Right renal cortex interstitium (tissue), 3 donors: Measurements from ENCODE around the gene POC1B. TPM values are rescaled to one million over a fixed set of nuclear protein-coding genes. Genes with fewer than 3 reads are reported as not detected.

Experiments
- DNase-seq, 3 donors: peaks; one replicate each; pipeline ENCODE4 v3.0.0-alpha.2; 2013; ENCODE audit warnings: low read depth in 3 of 3, low spot score in 2 of 3
- polyA plus RNA-seq, 3 donors: library from polyadenylated mRNA; unstranded; fragments of 120-200 nt; gene quantifications; one replicate each; pipeline ENCODE4 v1.2.1, GENCODE V29; 2013; ENCODE audit not compliant: insufficient read length in 3 of 3

Gene POC1B
- polyA plus RNA-seq, 3 donors = 20.5 to 22.5 (median 21.3) TPM

DNA sequence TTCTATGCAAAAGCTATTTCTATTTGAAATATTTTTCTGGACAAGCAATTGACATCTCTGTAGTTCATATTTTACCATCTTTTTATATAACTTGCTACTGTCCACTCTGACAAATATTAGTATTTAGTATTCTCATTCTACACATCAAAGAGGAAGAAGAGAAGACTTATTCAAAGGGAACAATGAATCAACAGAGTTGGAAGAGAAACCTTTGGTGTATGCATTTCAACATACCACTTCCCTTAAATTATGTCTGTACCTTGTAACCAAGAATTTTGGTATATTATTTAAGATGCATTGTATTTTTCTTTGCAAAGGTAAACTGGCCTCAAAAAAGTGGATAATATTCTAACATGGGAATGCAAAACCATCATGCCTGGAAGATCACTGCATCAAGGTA, 101.5 kb downstream of the POC1B start:
- DNase-seq = no peak

DNA sequence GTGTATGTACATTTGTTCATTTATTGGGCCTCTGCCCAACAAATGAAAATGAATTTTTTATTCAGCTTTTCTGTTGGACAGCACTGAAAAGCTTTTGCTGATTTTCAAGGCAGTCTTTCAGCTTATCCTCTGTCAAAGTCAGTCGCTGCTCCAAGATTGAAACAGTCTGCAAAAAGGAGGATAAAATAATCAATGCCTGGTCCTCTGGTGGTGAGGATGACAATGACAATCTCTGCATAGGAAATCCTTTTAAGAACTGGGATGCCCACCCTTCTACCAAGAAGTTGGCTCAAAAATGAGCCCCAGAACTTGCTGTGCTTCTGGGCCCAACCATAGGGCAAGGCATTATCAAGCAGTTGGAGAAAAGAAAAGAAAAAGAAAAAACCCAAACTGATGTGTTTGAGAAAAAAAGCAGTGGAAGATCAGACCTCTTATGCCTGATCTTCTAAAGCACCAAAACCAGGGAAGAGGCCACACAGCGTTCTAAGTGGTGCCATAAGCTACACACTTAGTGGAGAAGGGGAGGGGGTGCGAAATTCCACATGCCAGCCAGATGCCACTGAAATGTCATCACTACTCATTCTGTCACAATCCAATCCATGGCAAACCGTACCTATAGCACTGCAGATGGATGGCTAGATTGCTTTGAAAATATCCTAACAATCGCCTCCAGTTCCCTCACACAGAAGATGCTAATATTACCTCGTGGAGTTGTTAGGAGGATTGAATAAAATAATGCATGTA, 104.6 kb downstream of the POC1B start:
- no peak for DNase-seq

DNA sequence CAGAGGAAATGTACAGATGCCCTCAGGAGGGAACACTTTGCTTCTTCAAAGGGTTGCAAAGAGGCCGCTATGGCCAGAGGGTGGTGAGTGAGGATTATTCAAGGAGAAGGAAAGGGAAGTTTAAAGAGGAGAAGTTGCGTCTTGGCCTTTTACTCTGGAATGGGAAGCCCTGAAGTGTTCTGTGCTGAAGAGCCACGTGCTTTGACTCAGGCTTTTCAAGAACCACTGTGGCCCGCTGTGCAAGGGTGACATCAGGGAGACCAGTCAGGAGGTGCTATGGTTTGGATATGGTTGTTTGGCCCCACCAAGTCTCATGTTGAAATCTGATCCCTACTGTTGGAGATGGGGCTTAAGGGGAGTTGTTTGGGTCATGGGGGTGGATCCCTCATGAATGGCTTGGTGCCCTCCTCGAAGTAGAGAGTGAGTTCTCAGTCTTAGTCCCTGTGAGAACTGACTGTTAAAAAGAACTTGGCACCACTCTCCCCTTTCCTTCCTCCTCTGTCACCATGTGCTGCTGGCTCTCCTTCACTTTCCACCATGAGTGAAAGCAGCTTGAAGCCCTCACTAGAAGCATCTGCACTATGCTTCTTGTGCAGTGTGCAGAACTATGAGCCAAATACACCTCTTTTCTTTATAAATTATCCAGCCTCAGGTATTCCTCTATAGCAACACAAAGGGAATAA, 107.5 kb downstream of the POC1B start:
- DNase-seq = no peak

DNA sequence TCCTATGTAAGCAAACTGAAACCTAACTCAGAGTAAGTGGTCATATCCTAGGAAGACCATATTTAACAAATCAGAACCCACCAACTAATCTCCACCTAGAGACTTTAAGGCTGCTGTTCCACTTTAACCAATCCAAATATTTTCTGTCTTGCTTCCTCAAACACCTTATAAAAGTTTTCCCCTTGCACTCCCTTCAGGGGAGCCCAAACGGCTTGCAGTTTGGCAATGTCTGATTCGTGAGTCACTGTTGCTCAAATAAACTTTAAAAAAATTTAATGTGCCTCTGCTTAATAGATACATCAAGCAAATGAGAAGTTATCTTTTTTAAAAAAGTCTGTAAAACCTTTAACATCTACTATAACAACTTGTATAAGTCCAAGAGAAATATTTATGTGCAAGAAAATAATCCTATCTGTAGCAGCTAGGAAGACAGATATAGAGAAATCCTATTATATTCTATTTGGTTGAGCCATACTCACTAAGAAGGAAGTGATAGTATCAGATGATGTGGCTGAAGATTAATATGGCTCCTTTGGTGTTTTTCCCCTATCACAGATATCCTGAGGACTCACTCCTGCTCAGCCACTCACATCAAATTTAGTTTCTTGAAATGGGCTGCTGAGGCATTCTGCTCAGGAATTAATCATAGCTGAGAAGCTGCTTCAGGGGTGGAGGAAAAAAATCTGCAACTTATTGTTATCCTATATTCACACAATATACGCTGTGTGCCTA, 108.4 kb downstream of the POC1B start:
- DNase-seq = no peak

DNA sequence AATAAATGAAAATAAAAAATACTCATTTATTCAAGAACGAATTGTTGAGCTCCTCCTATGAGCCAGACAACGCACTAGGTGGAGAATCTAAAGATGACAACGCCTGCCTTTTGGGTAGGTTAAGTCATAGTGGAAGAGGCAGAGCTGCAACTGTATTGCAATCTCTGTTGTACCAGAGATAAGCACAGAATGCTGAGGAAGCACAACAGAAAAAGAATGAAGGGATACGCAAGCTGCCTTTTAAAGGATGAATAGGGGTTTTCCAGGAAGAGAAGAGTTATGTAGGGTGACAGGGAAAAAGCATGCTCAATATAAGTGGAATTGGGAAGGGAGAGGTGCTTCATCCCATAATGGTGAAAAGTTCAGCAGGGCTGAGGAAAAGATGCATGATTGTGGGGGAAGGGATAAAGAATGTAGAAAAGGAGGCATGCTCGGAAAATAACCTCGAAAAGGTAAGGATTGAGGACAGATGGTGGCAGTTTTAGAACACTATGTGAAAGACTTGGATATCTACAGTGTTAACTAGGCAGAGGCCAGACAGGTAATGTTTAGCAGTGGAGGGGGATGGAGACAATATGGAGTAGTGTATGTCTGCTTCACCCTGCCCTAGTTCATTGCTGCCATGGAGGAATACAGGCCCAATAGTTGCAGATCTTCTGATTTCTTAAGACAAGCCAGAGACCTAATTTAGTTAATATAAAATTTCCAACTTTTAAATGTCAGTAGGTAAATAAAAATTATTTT, 109.6 kb downstream of the POC1B start:
- DNase-seq = no peak

DNA sequence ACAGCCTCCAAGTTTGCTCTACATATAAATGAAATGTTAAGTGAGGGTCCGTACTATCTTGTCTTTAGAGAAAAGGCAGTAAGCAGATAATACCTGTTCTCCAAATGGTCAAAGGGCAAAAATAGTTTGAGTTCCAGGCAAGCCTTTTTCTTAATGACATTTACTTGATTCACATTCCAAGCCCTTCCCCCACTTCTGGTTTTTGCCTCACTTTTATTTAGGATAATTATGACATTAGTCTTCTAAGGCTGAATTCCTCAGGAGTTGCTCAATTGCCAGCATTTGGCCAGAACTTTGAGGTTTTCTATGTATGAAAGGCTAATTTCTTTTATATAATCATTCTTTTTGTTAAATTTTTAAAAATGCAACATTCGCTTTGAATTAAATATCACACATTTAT, 111.0 kb downstream of the POC1B start:
- no peak for DNase-seq

DNA sequence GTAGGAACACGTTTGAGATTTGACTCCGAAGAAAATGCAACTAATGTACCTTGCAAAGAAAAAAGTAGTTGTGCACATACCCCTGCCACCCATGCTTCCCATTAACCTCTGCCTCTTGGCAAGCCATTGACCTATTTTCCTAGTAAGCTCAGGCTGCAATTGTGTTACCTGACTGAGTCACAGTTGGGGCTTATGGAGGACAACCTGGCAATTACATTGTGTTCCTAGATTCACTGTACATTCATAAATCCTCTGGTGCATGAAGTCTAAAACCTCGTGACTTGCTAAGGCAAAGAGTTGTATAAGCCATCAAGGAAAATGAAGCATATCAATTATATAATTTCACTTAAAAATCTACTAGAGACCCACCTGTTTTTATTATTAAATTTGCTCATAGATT, 111.5 kb downstream of the POC1B start:
- DNase-seq = no peak

DNA sequence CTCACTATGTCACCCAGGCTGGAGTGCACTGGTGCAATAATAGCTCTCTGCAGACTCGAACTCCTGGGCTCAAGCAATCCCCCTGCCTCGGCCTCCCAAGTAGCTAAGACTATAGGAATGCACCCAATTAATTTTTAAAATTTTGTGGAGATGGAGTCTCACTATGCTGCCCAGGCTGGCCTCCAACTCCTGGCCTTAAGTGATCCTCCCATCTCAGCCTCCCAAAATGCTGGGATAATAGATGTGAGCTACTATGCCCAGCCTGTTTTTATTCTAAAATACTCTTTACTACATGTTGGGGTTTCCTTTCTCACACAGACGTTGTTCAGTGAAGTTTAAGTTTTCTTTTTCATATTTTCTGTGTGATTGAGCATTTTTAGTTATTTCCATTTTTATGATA, 112.6 kb downstream of the POC1B start:
- no peak for DNase-seq

DNA sequence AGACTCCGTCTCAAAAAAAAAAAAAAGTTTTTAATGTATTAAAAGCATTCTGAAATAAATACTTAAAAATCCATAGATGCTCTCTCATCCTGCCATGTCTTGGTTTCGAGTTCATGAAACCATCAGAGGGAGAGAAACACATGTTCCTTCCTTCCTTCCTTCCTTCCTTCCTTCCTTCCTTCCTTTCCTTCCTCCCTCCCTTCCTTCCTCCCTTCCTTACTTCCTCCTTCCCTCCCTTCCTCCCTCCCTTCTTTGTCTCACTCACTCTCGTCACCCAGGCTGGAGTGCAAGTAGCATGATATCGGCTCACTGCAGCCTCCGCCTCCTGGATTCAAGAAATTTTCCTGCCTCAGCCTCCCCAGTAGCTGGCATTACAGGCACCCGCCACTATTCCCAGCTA, 113.2 kb downstream of the POC1B start:
- no peak for DNase-seq

DNA sequence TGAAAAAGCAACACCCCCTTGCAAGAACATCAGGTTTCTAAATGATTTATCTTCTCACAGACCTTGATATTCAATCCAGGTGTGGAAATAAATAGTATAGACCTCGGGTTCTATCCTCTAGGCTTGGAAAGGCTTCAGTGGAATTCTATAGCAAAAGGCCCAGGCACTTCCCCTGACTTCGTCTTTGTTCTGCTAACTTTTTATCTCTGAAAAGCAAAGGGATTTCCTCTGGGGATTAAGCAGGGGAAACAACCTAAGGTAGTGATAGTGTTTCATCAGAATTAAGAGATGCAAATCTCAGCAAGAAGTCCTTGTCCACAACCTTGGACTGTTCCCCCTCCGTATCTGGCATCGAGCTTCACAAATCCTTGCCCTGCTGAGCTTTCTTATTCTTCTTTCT, 114.0 kb downstream of the POC1B start:
- no peak for DNase-seq

DNA sequence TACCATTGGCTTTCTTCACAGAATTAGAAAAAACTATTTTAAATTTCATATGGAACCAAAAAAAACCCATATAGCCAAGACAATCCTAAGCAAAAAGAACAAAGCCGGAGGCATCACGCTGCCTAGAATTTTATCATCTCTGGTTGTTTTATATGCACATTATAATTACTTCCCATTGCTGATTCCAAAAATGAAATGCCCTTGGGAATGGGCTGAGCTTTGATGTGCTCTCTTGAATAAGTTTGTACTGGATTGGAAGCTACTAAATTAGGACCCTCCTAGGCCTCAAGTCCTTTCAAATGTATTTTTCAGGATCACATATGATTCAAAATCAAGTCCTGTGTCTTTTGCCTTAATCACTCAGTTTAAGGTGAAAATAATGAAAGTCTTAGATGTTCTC, 114.6 kb downstream of the POC1B start:
- no peak for DNase-seq

DNA sequence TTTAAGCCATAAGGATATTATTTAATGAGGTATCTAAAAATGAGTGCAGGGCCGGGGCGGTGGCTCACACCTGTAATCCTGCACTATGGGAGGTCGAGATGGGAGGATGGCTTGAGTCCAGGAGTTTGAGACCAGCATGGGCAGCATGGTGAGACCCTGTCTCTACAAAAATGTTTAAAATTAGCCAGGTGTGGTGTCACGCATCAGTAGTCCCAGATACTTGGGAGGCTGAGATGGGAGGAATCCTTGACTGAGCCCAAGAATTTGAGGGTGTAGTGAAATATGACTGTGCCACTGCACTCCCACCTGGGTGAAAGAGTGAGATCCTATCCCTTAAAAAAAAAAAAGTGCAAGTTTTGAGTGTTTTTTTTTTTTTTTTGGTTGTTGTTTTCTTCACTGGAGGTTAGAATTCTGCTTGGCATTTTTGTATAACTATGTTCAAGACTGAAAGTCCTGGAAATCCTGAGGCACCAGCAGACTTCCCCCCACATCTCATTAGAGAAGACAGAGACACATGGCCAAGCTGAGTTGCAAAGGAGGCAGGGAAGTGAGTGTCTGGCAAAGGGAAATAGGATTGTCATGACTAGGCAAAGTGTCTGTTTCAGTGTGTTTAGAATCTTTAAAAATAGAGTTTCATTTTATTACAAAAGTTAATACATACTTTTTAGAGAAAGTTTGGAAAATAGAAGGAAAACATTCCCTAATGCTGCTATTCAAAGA, 120.1 kb downstream of the POC1B start:
- DNase-seq = no peak

DNA sequence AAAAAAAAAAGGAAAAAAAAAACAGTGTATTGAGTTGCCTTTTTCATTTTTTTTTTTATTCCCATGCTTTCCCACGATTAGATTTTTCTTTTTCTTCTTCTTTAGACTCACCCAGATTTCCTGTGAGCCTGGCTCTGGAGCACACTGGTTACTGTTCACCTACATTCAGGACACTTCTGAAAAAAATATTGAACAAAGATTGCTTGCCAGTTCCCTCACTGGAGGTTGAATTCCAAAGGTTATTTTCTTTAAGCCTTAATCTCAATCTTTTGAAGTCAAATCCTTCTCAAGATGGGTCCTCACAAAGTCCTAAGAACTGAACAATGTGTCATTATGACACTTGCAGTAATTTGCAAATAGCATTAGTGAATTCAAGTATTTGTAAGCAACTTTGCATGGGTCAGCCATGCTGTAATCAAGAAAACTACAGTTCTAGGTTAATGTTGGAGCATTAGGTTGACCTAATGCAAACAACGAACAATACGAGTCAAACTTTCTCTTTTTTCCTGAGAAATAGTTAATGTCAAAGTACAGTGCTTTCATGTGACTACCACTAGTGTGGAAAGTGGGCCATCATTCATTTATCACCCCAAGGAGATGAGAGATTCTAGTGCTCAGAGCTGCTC, 124.3 kb downstream of the POC1B start:
- no peak for DNase-seq

DNA sequence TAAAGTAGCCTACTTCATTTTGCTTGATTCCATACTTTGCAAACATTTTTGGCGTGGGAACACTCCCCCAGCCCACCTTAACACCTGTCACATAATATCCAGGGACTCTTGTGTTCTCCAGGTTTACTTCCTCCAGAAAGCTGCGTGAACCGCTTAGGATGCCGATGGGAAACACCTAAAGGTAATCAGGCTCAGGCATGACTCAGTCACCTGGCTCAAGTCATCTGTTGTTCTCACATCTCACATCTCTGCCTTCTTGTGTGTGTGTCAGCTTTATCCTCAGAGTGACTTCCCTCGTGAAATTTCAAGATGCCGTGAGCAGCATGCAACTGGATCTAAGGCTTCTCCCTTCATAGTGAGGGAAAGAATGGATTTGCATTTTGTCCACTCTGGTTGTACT, 125.4 kb downstream of the POC1B start:
- DNase-seq = no peak

DNA sequence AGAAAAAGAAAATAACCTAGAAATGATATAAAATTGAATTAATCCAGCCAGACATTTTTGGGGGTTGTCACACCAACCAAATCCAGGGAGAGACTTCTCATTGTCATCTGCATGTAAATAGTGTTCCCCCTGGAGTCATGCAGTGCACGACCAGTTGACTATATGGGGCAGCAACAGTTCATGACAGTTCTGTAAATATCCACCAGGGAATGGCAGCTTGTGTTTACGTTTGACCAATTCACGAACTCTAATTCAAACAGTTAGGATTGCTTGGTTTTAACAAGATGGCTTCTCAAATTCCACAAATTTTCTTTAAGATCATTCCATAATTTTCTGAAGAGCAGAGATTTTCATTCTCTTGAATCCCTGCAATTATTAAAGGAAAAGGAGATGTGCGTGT, 130.1 kb downstream of the POC1B start:
- DNase-seq = no peak

DNA sequence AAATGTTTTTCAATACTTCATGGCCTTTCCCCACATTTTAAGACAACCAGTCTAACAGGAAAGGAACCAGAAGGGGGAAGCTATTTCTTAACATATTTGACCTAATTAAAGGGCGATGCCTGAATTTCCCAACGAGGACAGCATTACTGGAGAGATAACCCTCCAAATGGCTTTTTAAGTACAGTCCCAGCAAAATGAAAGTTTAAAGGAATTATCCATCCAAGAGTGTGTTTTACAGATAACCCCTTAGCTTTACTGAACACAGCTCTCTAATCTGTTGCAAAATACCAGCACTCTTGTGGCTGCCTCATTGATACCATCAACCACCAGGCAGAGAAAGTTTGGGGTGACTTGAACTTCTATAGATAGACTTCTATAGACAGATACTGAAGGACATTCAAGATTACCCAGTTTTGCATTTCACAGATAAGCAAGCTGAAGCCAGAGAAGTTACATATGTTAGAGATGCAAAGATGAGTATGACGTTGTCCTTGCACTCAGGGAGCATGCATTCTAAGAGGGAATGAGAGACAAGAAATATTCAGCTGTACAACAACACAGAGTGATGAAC, 132.2 kb downstream of the POC1B start:
- DNase-seq = no peak

DNA sequence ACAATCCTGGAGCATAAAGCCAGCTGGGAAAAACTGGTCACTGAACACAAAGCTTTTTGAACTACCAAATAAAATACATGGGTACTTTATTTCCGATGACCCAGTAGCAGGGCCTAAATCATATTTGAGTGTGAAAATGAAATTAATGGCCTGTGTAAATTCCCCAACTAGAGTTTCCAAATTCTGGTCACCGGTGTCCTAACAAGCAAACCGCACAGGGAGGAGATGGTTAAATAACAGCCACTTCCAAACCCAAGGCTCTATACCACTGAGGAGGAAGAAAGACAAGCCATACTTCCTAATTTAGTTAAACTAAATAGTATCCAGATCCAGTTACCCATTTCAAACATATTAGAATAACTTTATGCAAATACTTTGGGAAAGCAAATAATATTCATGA, 133.5 kb downstream of the POC1B start:
- DNase-seq = no peak

DNA sequence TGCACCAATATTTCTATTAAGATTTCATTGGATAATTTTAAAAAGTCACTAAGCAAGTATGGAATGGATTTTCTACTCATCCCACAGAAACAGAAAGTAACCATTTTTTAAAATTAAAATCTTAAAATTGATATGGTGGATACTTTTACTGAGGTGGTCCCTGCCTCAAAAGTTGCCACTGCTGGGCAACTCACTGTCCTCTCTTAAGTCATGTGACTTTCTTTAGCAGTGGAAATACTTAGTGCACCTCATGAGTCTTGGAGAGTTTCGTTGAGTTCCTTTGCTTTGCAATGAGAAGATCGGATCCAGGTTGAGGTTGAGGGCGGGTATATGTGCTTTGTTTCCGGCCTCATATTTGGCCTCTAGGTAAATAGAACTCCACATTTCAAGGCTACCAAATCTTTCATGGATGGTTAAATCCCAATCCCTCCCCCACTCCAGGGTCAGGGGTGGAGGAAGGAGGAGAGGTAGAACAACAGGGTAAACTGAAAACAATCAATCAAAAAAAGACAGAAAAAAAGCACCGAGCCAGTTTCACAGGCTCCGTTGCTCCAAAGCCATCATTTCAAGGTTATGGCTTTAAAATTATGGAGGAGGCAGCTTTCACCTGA, 134.0 kb downstream of the POC1B start:
- DNase-seq = no peak
